Kidney (tissue), 14 donors: Measurements from ENCODE around the gene CEMP1. TPM values are rescaled to one million over a fixed set of nuclear protein-coding genes. Genes with fewer than 3 reads are reported as not detected.

Experiments used
- DNase-seq, 5 donors: peaks; one replicate each; pipeline ENCODE4 v3.0.0-alpha.2; 2013 to 2020
- FAIRE-seq: peaks from 2 replicates; lab custom pipeline; 2012; peaks lifted over from hg19 to GRCh38; lab: Jason Lieb, UNC
- H3K27ac ChIP-seq, 2 donors: one replicate each; pipeline ENCODE4 v1.7.0; 2013; ENCODE audit warnings: low read depth in 2 of 2, low read length in 2 of 2, inconsistent platforms in 1 of 2
- H3K27me3 ChIP-seq: one replicate; pipeline ENCODE4 v1.7.1; 2013; ENCODE audit warnings: low read length, inconsistent platforms; ENCODE audit not compliant: control insufficient read depth, insufficient read depth
- H3K36me3 ChIP-seq, 3 donors: one replicate each; pipeline versions ENCODE4 v1.7.0 to v1.7.1; 2013; ENCODE audit warnings: low read length in 3 of 3, control low read depth in 1 of 3, inconsistent platforms in 1 of 3; ENCODE audit not compliant: insufficient read depth in 3 of 3, control insufficient read depth in 2 of 3
- H3K4me1 ChIP-seq, 3 donors: one replicate each; pipeline versions ENCODE4 v1.7.0 to v1.7.1; 2013; ENCODE audit warnings: low read length in 3 of 3, inconsistent platforms in 1 of 3, low read depth in 1 of 3; ENCODE audit not compliant: control insufficient read depth in 2 of 3, insufficient read depth in 2 of 3
- H3K4me3 ChIP-seq, 3 donors: one replicate each; pipeline versions ENCODE4 v1.7.0 to v1.8.1; 2013; ENCODE audit warnings: low read length in 3 of 3, control low read depth in 1 of 3, inconsistent platforms in 1 of 3
- H3K9ac ChIP-seq, 3 donors: one replicate each; pipeline versions ENCODE4 v1.7.0 to v1.7.1; 2013; ENCODE audit warnings: low read length in 3 of 3, control low read depth in 1 of 3, inconsistent platforms in 1 of 3
- H3K9me3 ChIP-seq, 3 donors: one replicate each; pipeline versions ENCODE4 v1.7.0 to v1.7.1; 2013; ENCODE audit warnings: low read length in 3 of 3, control low read depth in 1 of 3, inconsistent platforms in 1 of 3; ENCODE audit not compliant: control insufficient read depth in 2 of 3, insufficient read depth in 1 of 3
- intact Hi-C: fragments of 100-400 bp; cut with DNase I; formaldehyde crosslinking; loops from one replicate; pipeline ENCODE4 v1.11.1; 2022
- polyA plus RNA-seq: library from polyadenylated mRNA; stranded (reverse); fragments of 350-450 nt; fragmentation: Illumina TruSeq; extraction: RNeasy Lipid Tissue Mini Kit (QIAGEN cat#74804); gene quantifications from one replicate; pipeline ENCODE4 v1.2.3, GENCODE V29; 2014; ENCODE audit warnings: low read depth, low replicate concordance; ENCODE audit not compliant: insufficient read depth
- total RNA-seq: library from RNA; stranded (reverse); fragmentation: NEBNext Ultra II Directional; extraction: Animal tissue kit (Norgen Biotek cat#: 25700); gene quantifications from one replicate; pipeline ENCODE4 v1.2.1, GENCODE V29; 2021
- TF ChIP-seq, protein P1 (sequence below): IDR thresholded peaks from 3 replicates; pipeline ENCODE4 v1.5.1; 2012; ENCODE audit warnings: mild to moderate bottlenecking, moderate library complexity, borderline replicate concordance; ENCODE audit not compliant: insufficient read depth; ENCODE audit errors: extremely low read depth
- donor health status: control.
- donor health status: control.
- donor health status: control.
- donor health status: control.
- donor health status: control.
- donor health status: DM: yes; HTN: yes; CAD: no.
- donor health status: Normal renal cell carcinoma (clear cell type).

Gene CEMP1
- total and polyA plus RNA-seq, 2 donors from 2014 or later, result 0.54 TPM; not detected in 1

- Histone ChIP-seq H3K9me3 (no peaks in the 10 kb centered on the region), H3K36me3 (peaks cover 0 to 3% (median 0%) of the 10 kb centered on the region in 3 donors), H3K27ac (peak overlapping the region in 1 of 2 donors; percentile 16), H3K4me3 (no peak overlapping the region), H3K27me3 (no peaks in the 10 kb centered on the region), H3K9ac (peak overlapping the region in 1 of 3 donors; percentile 9), H3K4me1 (peaks cover 2 to 43% (median 19%) of the 10 kb centered on the region in 3 donors)
- DNase-seq (peak; percentile 74 to 83 (median 78)), FAIRE-seq (no peak)
- TF ChIP-seq, protein P1, sequence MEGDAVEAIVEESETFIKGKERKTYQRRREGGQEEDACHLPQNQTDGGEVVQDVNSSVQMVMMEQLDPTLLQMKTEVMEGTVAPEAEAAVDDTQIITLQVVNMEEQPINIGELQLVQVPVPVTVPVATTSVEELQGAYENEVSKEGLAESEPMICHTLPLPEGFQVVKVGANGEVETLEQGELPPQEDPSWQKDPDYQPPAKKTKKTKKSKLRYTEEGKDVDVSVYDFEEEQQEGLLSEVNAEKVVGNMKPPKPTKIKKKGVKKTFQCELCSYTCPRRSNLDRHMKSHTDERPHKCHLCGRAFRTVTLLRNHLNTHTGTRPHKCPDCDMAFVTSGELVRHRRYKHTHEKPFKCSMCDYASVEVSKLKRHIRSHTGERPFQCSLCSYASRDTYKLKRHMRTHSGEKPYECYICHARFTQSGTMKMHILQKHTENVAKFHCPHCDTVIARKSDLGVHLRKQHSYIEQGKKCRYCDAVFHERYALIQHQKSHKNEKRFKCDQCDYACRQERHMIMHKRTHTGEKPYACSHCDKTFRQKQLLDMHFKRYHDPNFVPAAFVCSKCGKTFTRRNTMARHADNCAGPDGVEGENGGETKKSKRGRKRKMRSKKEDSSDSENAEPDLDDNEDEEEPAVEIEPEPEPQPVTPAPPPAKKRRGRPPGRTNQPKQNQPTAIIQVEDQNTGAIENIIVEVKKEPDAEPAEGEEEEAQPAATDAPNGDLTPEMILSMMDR, result no peak
- intact Hi-C loops, result no loop called here
These were observed 40.8 kb downstream of the CEMP1 start for GRCh38 chr16:2490190-2491105.

DNA sequence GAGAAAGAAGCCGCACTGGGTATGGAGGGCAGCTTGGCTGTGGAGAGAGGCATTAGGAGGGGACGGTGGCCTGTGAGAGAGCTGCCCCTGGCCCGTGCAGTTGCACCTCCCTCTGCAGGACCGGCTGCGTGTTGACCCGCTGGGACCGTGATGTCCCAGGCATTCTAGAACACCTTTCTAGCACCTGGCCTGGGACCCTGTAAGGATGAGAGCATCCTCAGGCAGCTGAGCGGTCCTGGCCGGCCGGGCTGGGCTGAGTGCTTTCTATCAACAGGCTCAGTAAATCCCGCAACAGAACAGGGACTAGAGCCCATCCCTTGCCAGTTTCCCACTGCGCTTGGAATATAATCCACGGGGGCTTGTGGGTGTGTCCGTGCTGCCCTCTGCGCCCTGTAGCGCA is 41.6 kb downstream of the CEMP1 start:
- FAIRE-seq, result no peak

DNA sequence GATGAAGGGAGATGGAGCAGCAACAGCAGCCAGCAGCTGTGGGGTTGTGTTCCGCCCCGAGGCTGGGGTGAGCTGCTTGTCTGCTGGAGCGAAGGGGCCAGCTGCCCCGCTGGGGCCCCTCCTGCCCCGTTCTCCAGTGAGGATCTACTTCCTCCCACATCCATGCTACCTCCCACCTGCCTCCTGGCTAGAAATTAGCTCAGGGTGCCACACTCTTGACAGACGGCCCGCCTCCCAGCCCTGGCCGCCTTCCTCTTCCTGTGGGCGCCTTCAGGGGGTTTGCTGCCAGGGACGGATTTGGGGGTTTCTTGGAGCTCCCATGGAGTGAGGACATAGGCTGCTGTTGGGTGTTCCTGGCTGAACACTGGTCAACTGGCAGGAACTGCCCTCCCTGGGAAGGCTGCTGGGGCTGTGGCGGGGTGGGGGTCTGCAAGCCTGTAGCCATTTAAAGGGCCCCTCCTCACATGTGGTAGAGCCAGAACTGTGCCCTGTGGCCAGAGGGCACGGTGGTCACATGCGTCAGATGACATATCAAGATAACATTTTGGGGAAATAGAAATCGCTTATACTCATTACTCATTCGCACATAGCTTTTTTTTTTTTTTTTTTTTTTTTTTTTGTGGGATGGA is 43.2 kb downstream of the CEMP1 start:
- FAIRE-seq, result no peak

More for the DNA sequence above, 41.6 kb downstream of the CEMP1 start:
- Histone ChIP-seq H3K4me1 (peaks cover 2 to 47% (median 19%) of the 10 kb centered on the region in 3 donors), H3K9ac (peak overlapping the region in 1 of 3 donors; percentile 9), H3K27ac (no peak overlapping the region), H3K9me3 (no peaks in the 10 kb centered on the region), H3K4me3 (no peak overlapping the region), H3K27me3 (no peaks in the 10 kb centered on the region), H3K36me3 (peaks cover 0 to 3% (median 0%) of the 10 kb centered on the region in 3 donors)
- TF ChIP-seq, protein P1, result no peak
- peak in 1 of 5 donors; percentile 54 for DNase-seq
- intact Hi-C loops, result no loop called here

More for the DNA sequence above, 43.2 kb downstream of the CEMP1 start:
- peak overlapping the region; percentile 71 to 83 for H3K27ac ChIP-seq
- DNase-seq, result peak in 4 of 5 donors; percentile 46 to 73 (median 72)
- TF ChIP-seq, protein P1, result no peak
- intact Hi-C loops, result no loop called here
- peak overlapping the region in 2 of 3 donors; percentile 10 to 14 for H3K9ac ChIP-seq
- H3K9me3 ChIP-seq, result no peaks in the 10 kb centered on the region
- peaks cover 0 to 3% (median 0%) of the 10 kb centered on the region in 3 donors for H3K36me3 ChIP-seq
- peaks cover 2 to 51% (median 15%) of the 10 kb centered on the region in 3 donors for H3K4me1 ChIP-seq
- H3K27me3 ChIP-seq, result no peaks in the 10 kb centered on the region
- H3K4me3 ChIP-seq, result no peak overlapping the region
